ENCODE results near the gene SPDEF.

The SPDEF gene

GRCh38 chr6:34556031-34556471 lies at the start of gene SPDEF:
Gene SPDEF, minus strand, starts transcription at chr6:34556329. Its CDS starts 11,874 bp downstream, at chr6:34544455.
- DNase-seq, result no peak

GRCh38 chr6:34603707-34604106 lies 47.6 kb upstream of the SPDEF start:
- no peak for DNase-seq

GRCh38 chr6:34602318-34603111 lies 46.4 kb upstream of the SPDEF start:
- DNase-seq, result no peak

GRCh38 chr6:34601706-34602105 lies 45.6 kb upstream of the SPDEF start:
- no peak for DNase-seq

- no peak for DNase-seq
These were observed 44.7 kb upstream of the SPDEF start for GRCh38 chr6:34600796-34601195.

GRCh38 chr6:34600101-34600500 lies 44.0 kb upstream of the SPDEF start:
- no peak for DNase-seq

- DNase-seq, result no peak
These were observed 42.6 kb upstream of the SPDEF start for GRCh38 chr6:34598712-34599111.

- no peak for DNase-seq
These were observed 41.6 kb upstream of the SPDEF start for GRCh38 chr6:34597605-34598353.

GRCh38 chr6:34596798-34597197 lies 40.7 kb upstream of the SPDEF start:
- no peak for DNase-seq

- no peak for DNase-seq
These were observed 39.4 kb upstream of the SPDEF start for GRCh38 chr6:34595332-34596184.

GRCh38 chr6:34593701-34594100 lies 37.6 kb upstream of the SPDEF start:
- no peak for DNase-seq

- no peak for DNase-seq
These were observed 36.3 kb upstream of the SPDEF start for GRCh38 chr6:34592208-34592952.

GRCh38 chr6:34589691-34590090 lies 33.6 kb upstream of the SPDEF start:
- no peak for DNase-seq

- DNase-seq, result no peak
These were observed 33.0 kb upstream of the SPDEF start for GRCh38 chr6:34589140-34589539.

- no peak for DNase-seq
These were observed 31.7 kb upstream of the SPDEF start for GRCh38 chr6:34587851-34588250.

- DNase-seq, result no peak
These were observed 31.2 kb upstream of the SPDEF start for GRCh38 chr6:34587325-34587724.

GRCh38 chr6:34586327-34587040 lies 30.4 kb upstream of the SPDEF start:
- no peak for DNase-seq

GRCh38 chr6:34585512-34586061 lies 29.5 kb upstream of the SPDEF start:
- no peak for DNase-seq

- DNase-seq, result no peak
These were observed 29.0 kb upstream of the SPDEF start for GRCh38 chr6:34585108-34585507.

GRCh38 chr6:34584694-34585093 lies 28.6 kb upstream of the SPDEF start:
- no peak for DNase-seq

GRCh38 chr6:34583861-34584604 lies 27.9 kb upstream of the SPDEF start:
- DNase-seq, result no peak
